Measurements from ENCODE around the gene NECTIN1. TPM values are rescaled to one million over a fixed set of nuclear protein-coding genes. Genes with fewer than 3 reads are reported as not detected.

NECTIN1 gene
- polyA plus RNA-seq, 3 donors, result 32.3 to 43.4 (median 34.9) TPM

GRCh38 chr11:119722281-119722794, 6.7 kb downstream of the NECTIN1 start:
- no peak for DNase-seq (ENCODE audit: extremely low read depth in 1 of 11, low read depth in 9 of 11, low spot score in 4 of 11)

DNA sequence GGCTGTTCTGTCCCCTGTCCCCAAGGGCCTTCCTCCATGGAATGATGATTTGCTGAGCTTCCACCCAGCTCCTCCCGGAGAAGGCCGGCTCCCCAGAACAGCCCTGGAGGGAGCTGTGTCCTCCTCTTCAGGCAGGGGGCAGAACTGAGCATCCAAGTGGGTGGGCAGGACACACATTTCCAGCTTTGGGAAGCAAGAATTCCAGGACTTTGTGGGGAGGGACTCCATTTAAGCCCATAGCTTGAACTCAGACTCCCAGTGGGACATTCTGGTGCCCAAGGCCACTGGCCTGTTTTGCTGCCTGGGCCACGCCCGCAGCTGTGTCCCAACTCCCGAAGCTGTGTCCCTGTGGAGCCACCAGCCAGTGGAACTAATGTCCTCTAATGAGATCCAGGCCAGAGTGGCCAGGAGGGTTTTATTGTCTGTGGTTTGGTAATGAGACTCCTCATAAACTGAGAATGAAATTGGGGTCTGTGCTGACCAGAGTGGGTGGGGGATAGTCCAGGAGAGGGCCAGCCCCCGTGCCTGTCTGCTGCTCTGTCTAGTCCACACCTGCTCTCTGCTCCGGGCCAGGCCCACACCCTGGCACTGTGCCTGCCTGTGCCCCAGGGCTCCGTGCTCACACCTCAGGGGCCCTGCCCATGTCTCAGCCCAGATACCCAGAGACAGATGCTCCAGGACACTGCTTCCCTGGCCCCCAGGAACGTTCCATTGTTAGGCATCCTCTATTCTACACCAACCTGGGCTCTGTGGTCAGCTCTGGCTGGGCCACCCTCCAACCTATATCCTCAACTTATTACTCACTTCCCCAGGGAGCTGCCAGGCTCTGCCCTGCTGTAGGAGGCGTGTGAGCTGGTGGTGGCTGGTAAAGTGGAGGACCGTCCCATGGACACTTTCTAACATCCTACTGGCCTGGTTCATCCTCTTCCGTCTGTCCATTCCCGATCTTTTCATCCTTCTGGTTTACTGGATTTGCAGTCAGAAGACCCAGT, 7.6 kb downstream of the NECTIN1 start:
- no peak for DNase-seq (ENCODE audit: extremely low read depth in 1 of 11, low read depth in 9 of 11, low spot score in 4 of 11)

- no peak for DNase-seq (ENCODE audit: extremely low read depth in 1 of 11, low read depth in 9 of 11, low spot score in 4 of 11)
These were observed 8.6 kb downstream of the NECTIN1 start for GRCh38 chr11:119720311-119720913.

- DNase-seq (ENCODE audit: extremely low read depth in 1 of 11, low read depth in 9 of 11, low spot score in 4 of 11), result no peak
These were observed 11.0 kb downstream of the NECTIN1 start for GRCh38 chr11:119717839-119718534.

DNA sequence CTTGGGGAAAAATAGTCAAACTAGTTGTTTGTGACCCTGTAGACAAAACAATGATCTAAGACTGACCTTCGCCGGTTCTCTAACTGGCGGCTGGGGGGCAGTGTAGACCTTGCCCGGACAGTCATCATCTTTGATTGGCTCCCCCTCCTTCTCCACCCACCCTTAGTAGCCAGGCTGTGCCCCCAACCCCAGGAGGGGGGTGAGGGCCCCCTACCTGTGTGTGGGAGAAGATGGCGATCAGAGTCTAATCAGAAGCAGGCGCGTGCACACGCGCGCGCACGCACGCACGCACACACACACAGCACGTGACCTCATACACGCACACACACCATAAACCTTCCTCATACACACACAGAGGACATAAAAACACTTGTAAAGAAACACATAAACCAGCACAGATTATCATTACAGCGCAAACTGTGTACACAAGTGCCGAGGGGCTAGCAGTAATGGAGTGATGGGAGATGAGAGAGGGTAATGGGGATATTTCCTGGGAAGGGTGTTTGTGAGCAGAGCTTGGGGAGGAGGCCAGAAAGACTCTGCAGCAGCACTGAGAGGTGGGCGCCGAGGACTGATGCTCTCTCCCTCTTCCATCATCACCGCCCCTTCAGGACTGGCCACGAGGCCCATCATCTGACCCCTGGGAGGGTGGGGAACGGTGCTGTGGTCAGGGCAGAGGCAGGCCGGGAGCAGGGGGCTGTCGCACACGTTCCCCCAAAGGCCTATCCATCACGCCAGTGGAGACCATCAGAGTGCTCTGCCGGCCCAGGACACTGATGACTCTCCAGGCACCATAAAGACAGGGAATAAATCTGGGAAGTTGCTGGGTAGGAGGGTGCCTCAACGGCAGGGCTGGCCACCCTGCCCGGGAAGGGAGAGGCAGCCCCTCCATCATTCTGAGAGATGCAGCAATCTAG, 12.2 kb downstream of the NECTIN1 start:
- no peak for DNase-seq (ENCODE audit: extremely low read depth in 1 of 11, low read depth in 9 of 11, low spot score in 4 of 11)

- DNase-seq (ENCODE audit: extremely low read depth in 1 of 11, low read depth in 9 of 11, low spot score in 4 of 11), result no peak
These were observed 14.4 kb downstream of the NECTIN1 start for GRCh38 chr11:119714590-119714989.

DNA sequence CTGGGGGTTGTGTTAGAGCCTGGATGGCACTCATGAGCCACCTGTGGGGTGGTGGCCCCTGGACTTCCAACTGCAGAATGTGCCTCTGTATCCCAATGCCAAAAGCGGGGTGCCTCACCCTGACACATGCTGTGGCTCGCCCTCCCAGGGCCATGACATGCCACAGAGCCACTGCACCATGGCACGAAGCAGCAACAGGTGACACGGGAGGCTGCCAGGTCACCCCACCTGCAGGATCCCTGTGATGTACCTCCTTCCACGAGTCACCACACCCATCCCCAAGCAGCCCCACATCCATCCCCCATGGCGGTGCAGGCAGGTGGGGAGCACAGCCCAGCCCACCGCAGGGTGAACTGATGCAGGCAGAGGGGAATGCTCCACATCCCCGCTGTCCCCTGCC, 14.8 kb downstream of the NECTIN1 start:
- DNase-seq (ENCODE audit: extremely low read depth in 1 of 11, low read depth in 9 of 11, low spot score in 4 of 11), result no peak

GRCh38 chr11:119713359-119714040, 15.5 kb downstream of the NECTIN1 start:
- DNase-seq (ENCODE audit: extremely low read depth in 1 of 11, low read depth in 9 of 11, low spot score in 4 of 11), result peak in 1 of 11 donors; percentile 42

DNA sequence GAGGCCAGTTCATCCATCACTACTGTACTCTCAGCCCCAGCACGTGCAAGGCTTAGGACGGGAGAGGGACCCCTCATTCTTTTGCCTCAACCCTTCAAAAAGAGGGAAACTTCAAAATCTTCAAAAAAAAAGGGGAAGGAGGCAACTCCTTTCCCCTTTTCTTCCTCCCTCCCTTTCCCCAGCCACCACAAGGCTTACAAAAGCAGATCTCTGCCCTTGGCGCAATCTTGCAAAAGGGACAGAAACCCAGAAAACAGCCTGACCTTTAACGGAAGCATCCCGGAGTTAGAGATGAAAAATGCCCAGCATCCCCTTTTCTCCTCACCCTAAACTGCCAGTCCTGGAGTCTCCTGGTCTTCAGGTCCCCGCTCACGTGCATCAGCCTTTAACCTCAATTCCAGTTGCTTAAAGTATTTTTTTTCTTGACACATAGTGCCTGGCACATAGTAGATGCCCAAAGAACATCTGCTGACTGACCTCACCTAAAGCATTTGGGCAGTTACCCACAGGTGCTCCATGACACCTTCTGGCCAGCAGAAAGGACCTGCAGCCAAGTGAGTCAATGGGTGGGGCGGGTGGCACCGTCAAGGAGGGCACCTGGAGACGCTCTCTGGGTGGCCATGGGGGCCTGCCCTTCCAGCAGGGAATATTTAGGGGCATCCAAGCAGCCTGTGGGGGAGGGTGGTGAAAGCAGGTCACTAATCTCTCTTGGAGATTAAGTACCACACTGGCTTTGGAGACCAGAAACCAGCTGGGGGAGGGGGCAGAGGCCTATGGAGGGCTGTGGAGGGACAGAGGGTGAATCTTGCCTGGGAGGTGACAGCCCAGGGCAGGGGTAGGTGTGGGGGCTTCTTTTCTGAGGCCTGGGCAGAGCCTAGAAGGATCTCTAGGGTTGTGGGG, 16.3 kb downstream of the NECTIN1 start:
- DNase-seq (ENCODE audit: extremely low read depth in 1 of 11, low read depth in 9 of 11, low spot score in 4 of 11), result no peak

GRCh38 chr11:119712006-119712405, 17.0 kb downstream of the NECTIN1 start:
- no peak for DNase-seq (ENCODE audit: extremely low read depth in 1 of 11, low read depth in 9 of 11, low spot score in 4 of 11)

- no peak for DNase-seq (ENCODE audit: extremely low read depth in 1 of 11, low read depth in 9 of 11, low spot score in 4 of 11)
These were observed 17.5 kb downstream of the NECTIN1 start for GRCh38 chr11:119711476-119711875.

- DNase-seq (ENCODE audit: extremely low read depth in 1 of 11, low read depth in 9 of 11, low spot score in 4 of 11), result no peak
These were observed 18.6 kb downstream of the NECTIN1 start for GRCh38 chr11:119710417-119710816.

- peak; percentile 77 to 96 (median 87) for DNase-seq (ENCODE audit: extremely low read depth in 1 of 11, low read depth in 9 of 11, low spot score in 4 of 11)
These were observed 19.2 kb downstream of the NECTIN1 start for GRCh38 chr11:119709638-119710346.

- DNase-seq (ENCODE audit: extremely low read depth in 1 of 11, low read depth in 9 of 11, low spot score in 4 of 11), result no peak
These were observed 19.8 kb downstream of the NECTIN1 start for GRCh38 chr11:119709171-119709570.

DNA sequence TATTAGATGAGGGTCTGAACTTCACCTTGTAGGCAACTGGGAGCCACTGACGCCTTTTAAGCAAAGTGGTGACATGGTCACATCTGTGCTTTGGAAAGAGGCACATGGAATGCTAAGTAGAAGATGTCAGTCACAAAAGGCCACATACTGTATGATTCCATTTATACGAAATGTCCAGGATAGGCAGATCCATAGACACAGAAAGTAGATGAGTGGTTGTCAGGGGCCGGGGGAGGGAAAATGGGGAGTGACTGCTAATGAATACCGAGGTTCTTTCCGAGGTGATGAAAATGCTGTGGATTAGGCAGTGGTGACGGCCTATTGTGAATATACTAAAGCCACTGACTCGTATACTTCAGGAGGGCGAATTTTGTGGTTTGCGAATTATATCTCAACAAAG, 20.6 kb downstream of the NECTIN1 start:
- DNase-seq (ENCODE audit: extremely low read depth in 1 of 11, low read depth in 9 of 11, low spot score in 4 of 11), result no peak

DNA sequence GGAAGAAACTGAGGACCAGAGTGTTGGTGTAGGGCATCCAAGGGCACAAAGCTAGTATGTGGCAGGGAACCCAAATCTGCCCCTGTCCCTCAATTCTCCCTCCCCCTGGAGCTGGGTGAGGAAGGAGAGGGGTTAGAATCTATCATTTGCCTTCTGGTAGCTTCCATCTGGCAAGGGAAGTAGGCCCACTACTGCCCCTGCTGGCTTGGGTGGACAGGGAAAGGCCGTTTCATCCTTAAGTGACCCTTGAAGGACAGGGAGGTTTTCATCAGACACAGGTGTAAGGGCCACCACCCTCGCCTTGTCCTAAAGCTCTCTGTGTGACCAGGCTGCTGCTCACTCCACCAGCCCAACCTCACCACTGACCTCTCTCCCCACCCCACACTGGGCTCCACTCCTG, 22.1 kb downstream of the NECTIN1 start:
- no peak for DNase-seq (ENCODE audit: extremely low read depth in 1 of 11, low read depth in 9 of 11, low spot score in 4 of 11)

Measured in renal cortex interstitium (tissue), 11 donors.